Measurements from ENCODE around the gene PCSK9.
"Not testable (repeated sequence)": the region's sequence is repeated elsewhere in the genome, so short reads cannot be mapped to it uniquely, and the experiment has no call there.

Gene PCSK9

GRCh38 chr1:55010194-55010886, 29.0 kb upstream of the PCSK9 start:
- no peak for DNase-seq

- DNase-seq = no peak
These were observed 28.5 kb upstream of the PCSK9 start for GRCh38 chr1:55010887-55011217.

DNA sequence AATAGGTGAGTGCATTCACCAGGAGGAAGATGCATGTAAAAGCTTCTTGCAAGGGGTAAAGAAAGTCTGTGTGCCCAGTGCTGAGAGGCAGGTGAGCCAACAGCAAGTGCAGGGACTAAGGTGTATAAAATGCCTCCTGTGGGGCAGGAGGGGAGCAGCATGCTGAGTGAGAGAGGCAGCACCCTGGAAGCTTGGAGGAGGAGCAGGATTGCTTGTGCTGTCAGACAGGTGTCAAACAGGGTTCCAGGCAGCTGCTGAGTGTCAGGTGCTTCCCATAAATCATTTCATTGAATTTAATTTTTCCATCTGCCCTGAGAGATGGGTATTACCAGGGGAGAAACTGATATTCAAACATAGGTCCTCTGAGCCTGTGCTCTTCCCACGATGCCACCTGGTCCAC, 26.7 kb upstream of the PCSK9 start:
- no peak for DNase-seq

GRCh38 chr1:55015123-55015522, 24.2 kb upstream of the PCSK9 start:
- DNase-seq = no peak

DNA sequence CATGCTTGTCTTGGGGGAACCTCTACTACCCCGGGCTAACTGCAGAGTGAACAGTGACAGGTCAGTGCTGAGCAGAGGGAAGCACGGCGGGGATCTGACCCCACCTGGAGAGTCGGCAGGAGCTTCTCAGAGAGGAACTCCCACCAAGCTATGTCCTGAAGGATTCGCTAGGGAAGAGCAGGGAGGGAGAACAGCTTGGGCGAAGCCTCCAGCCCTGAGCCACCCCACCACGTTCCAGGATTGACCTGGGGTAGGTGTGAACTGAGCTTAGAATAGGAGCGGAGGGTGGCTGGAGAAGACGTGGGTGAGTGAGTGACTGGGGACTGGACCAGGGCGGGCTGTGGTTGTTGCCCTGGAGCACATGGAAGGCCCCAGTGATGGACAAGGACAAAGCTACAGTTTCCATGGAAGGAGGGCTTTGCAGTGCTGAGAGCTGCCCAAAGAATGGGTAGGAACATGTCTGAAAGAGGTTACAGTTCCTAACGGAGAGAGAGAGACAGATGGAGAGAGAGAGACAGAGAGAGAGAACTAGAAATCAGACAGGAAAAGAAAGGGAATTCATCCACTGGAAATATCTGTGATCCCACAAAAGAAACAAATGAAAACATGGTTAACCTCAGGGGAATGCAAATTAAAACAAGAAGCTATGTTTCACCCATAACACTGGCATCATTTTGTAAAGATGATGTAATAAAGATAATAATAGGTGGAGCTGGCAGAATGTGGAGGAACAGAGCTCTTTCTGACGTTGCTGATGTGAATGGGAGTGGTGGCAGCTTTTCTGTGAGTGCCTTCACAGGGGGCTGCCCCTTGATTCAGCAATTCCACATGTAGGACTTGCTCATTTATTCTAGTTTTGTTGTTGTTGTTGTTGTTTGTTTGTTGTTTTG, 23.4 kb upstream of the PCSK9 start:
- no peak for DNase-seq

DNA sequence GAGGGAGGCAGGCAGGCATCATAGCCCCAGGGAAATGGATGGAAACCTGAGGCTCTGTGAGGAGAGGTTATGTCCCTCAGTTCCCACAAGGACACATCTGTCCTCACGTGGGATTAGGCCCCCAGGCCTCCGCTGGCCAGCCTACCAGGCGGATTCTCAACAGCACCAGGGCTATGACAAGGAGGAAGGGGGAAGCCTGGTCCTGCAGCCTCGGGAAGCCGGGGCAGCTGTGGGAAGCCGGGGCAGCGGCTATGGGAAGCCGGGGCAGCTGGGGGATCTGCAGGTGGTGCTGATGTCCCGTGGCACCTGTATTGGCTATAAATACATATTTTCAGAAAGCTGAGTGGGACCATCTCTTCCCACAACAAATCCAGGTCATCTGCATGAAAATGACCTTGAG, 21.0 kb upstream of the PCSK9 start:
- no peak for DNase-seq

DNA sequence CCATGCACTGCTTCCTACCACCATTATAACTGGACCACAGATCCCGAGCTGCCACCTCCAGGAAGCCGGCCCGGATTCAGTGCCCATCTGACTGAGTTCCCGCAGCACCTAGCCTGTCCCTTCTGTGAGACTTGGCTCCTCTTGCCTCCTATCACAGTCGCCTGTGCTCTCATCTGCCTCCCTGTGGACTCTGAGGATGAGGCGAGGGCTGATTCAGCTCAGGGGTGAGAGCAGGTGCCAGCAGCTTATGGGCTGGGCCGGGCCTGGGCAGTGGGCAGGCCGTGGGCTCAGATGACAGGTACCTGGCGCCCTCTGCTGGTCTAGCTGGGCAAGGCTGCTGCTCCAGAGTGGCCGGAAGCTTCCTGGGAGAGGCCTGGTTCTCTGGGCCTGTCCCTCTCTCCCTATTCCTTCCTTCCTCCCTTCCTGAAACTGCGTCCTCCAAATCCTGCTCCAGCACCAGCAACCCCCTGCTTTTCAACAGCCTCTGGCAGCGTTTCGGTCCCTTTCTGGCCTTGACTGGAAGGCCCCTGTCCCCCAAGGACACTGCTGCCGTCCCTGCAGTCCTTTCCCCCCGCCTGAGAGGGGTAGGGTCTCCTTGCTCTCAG, 17.3 kb upstream of the PCSK9 start:
- peak; percentile 68 for DNase-seq

- DNase-seq = not testable (repeated sequence)
These were observed 15.2 kb upstream of the PCSK9 start for GRCh38 chr1:55024163-55024562.

DNA sequence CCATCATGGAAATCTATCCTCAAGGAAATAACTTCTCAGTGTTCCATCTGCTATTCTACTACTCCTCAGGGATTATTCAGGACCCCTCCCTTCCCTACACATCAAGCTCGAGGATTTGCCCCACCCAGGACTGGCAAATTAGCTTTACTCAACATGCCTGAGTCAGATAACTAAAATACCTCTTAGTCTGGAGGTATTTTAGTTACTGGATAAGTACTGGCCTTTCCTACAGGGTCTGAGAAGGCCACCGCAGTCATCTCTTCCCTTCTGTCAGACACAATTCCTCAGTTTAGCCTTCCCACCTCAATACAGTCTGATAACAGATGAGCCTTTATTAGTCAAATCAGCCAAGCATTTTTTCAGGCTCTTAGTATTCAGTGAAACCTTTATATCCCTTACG, 12.7 kb upstream of the PCSK9 start:
- not testable (repeated sequence) for DNase-seq

DNA sequence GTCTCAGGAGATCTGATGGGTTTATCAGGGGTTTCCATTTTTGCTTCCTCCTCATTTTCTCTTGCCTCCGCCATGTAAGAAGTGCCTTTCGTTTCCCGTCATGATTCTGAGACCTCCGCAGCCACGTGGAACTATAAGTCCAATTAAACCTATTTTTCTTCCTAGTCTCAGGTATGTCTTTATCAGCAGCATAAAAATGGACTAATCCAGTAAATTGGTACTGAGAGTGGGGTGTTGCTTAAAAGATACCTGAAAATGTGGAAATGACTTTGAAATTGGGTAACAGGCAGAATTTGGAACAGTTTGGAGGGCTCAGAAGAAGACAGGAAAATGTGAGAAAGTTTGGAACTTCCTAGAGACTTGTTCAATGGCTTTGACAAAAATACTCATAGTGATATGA, 8.2 kb upstream of the PCSK9 start:
- not testable (repeated sequence) for DNase-seq

DNA sequence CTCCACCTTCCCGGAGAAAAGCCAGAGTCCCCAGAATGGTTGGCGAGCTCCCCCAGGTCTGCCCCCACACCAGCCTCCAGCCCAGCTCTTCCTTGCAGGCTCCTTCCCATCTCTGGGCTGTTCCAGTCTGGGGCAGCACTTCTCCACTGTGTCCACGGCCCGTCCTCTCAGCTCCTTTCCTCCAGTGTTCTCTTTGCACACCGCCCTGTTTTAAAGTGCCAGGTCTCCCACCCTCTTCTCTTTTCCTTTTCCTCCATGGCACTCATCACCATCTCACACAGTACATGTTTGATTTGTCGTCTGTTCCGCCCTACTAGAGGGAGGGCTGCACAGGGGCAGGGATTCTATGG, 6.1 kb upstream of the PCSK9 start:
- no peak for DNase-seq

DNA sequence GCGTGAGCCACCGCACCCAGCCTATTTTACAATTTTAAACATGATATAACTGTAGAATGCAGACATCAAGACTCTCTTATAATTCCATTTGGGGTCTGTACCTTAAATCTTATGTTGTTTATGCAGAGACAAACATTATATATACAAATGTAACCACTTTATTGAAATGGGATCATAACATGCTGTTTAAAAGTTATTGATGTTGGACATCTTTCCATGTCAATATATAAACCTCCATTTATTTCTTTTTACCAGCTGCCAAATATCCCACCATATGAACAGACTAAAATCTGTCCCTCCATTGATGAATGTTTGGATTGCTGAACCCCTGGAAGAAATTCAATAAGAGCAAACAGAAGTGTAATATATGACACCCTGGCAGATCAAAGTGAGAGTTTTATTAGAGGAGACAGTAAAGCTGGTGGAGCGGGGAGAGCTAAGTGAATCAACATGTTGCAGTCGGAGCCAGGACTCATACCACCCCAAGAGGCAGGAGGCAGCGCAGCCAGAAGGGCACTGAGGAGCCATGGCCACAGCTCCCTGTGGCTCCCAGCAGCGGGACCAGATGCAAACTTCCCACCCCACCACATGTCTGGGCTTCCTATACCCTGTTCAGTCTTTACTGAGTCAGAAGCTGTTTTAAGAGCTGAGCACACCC, 4.7 kb upstream of the PCSK9 start:
- no peak for DNase-seq

DNA sequence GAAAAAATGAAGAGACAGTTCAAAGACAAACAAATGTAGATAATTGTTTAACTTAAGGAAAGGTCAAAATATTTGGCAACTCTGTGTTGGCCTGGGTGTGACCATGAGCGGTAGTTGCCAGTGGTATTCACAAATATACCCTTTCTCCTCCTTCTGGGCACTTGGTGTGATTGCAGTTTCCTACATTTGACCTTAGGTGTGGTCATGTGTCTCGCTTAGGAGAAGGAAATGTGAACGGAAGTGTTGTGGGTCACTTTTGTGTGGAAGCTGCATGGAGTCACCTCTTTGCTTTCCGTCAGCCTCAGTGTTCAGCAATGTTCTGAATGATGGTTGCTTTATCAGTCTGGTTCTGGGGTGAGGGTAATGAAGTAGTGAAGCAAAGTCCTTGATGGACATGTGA, 3.4 kb upstream of the PCSK9 start:
- DNase-seq = no peak

- DNase-seq = no peak
These were observed 1.4 kb upstream of the PCSK9 start for GRCh38 chr1:55037733-55038551.

- DNase-seq = no peak
These were observed 853 bp upstream of the PCSK9 start for GRCh38 chr1:55038552-55038838.

DNA sequence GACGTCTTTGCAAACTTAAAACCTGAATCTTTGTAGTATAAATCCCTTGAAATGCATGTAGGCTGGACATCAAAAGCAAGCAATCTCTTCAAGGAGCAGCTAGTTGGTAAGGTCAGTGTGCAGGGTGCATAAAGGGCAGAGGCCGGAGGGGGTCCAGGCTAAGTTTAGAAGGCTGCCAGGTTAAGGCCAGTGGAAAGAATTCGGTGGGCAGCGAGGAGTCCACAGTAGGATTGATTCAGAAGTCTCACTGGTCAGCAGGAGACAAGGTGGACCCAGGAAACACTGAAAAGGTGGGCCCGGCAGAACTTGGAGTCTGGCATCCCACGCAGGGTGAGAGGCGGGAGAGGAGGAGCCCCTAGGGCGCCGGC, 390 bp upstream of the PCSK9 start:
- no peak for DNase-seq

DNA sequence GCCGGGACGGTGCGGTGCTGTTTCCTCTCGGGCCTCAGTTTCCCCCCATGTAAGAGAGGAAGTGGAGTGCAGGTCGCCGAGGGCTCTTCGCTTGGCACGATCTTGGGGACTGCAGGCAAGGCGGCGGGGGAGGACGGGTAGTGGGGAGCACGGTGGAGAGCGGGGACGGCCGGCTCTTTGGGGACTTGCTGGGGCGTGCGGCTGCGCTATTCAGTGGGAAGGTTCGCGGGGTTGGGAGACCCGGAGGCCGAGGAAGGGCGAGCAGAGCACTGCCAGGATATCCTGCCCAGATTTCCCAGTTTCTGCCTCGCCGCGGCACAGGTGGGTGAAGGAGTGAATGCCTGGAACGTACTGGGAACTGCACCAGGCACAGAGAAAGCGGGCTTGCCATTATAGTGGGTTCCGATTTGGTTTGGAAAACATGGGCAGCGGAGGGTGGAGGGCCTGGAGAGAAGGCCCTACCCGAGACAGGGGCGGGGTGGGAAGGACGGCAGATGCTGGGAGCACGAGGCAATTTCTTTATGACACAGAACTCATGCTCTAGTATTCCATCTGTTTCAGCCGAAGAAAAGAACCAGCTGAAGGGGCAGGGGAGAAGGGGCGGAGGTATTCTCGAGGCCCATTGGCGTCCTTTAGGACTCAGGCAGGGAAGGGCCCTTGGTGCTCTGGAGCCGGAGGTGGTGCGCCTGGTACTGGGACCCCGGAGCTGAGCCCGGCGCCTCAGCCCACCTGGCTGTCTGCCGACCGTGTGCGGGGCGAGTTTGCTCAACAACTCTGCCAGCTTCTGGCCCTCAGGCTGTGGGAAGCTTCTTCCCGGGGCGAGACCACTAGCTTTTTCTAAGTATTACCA, 960 bp downstream of the PCSK9 start:
- no peak for DNase-seq

DNA sequence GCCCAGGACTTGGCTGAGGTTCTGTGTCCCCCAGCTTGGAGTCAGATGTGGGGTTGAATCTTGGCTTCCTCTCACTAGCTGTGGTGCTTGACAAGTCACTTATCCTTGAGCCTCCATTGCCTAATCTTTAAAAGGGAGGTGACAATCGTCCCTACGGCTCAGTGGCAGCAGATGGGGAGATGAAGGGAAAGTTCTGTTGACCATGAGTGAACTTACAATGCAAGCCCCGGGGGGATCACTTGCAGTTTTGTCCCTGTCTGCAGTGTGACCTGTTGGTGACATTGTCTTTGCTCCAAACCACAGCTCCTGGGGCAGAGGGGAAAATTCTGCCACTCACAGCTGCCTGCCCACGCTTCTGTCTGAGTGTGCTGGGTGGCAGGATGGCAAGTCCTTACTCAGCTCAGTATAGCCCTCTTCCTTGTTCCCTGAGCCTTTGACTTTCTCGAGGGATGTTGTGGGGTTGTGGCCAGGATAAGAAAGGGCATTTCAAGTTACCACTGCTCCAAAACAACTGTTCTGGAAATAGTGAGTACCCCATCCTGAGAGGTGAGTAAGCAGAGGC, 1.7 kb downstream of the PCSK9 start:
- no peak for DNase-seq

GRCh38 chr1:55041613-55042012, 2.3 kb downstream of the PCSK9 start:
- no peak for DNase-seq

DNA sequence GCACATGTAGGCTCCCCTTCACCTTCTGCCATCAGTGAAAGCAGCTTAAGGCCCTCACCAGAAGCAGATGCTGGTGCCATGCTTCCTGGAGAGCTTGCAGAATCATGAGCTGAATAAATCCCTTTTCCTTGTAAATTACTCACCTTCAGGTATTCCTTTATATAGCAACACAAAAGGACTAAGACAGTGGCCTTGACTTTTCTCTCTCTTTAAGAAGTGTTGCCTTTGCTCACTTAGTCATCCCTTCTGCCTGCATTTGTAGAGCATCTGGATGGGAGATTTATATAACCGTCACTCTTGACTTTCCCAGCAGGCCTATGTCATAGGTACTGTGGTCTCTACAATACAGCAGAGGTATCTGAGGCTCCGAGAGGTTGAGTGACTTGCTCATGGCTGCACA, 3.7 kb downstream of the PCSK9 start:
- no peak for DNase-seq

DNA sequence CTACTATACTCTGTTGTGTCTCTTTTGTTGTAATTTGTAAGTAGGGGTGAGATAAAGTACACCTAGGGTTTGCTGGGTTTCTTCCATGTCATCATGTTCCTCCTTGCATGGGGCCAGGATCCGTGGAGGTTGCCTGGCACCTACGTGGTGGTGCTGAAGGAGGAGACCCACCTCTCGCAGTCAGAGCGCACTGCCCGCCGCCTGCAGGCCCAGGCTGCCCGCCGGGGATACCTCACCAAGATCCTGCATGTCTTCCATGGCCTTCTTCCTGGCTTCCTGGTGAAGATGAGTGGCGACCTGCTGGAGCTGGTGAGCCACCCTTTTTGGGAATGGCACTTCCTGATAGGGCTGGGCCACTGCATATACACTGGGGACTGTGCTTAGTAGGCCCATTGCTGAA, 4.4 kb downstream of the PCSK9 start:
- DNase-seq = no peak

Measured in midbrain (tissue), 1 donor.